Stimulated activated CD4-positive, alpha-beta T cell treated with anti-CD3 and anti-CD28 coated beads, Interleukin-2, amount 100 ng/mL, for 48 hours (primary cell): ENCODE data around the gene ABCA3.

ENCODE experiments used
- DNase-seq, 2 donors: peaks; one replicate each; pipeline ENCODE4 v3.0.0-alpha.2; 2020

ABCA3 gene

DNA sequence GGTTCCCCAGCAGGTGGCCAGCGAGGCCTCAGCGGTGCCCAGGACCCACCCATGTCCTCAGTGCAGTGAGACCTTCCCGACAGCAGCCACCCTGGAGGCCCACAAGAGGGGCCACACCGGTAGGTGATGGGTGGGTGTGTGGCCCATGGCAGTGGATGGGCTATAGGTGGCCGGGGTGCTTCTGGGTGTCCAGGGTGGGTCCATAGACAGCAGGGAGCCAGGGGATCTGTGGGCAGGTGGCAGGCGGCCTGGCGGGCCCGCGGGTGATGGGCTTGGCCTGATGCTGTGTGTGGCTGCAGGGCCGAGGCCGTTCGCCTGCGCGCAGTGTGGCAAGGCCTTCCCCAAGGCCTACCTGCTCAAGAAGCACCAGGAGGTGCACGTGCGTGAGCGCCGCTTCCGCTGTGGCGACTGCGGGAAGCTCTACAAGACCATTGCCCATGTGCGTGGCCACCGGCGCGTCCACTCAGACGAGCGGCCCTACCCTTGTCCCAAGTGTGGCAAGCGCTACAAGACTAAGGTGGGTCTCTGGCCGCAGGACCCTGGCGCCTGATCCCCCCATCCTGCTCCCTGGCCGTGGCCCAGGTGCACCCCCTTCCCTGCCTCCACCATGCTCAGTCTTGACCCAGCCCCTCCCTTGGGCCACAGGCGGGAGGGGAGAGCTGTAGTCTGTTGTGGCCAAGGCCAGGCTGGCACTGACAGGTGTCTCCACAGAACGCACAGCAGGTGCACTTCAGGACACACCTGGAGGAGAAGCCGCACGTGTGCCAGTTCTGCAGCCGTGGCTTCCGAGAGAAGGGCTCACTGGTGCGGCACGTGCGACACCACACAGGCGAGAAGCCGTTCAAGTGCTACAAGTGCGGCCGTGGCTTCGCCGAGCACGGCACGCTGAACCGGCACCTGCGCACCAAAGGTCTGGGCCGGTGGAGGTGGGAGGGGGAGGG, 106.4 kb downstream of the ABCA3 start:
- no peak for DNase-seq

DNA sequence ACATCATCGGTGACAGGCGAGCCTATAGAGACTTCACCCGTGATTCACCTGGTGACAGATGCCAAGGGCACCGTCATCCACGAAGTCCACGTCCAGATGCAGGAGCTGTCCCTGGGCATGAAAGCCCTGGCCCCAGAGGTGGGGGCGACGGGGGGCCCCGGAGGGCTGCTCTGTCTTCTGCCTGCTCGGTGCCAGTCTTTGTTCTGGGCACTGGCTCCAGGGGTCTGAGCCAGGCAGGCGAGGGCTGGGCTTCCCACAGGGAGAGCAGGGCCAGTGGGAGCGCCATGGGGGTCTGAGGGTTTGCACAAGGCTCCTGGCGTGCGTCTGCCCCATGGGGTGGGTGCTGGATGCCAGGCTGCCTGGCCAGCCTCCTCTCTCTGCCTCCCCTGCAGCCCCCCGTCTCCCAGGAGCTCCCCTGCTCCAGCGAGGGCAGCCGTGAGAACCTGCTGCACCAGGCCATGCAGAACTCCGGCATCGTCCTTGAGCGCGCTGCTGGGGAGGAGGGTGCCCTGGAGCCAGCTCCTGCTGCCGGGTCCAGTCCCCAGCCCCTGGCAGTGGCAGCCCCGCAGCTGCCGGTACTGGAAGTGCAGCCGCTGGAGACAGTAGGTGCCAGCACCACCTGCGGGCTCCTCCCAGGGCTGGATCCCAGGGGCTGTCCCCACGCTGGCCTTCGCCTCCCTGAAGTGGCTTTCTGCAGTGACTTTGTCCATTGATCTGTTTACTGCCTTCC, 107.3 kb downstream of the ABCA3 start:
- DNase-seq = no peak

DNA sequence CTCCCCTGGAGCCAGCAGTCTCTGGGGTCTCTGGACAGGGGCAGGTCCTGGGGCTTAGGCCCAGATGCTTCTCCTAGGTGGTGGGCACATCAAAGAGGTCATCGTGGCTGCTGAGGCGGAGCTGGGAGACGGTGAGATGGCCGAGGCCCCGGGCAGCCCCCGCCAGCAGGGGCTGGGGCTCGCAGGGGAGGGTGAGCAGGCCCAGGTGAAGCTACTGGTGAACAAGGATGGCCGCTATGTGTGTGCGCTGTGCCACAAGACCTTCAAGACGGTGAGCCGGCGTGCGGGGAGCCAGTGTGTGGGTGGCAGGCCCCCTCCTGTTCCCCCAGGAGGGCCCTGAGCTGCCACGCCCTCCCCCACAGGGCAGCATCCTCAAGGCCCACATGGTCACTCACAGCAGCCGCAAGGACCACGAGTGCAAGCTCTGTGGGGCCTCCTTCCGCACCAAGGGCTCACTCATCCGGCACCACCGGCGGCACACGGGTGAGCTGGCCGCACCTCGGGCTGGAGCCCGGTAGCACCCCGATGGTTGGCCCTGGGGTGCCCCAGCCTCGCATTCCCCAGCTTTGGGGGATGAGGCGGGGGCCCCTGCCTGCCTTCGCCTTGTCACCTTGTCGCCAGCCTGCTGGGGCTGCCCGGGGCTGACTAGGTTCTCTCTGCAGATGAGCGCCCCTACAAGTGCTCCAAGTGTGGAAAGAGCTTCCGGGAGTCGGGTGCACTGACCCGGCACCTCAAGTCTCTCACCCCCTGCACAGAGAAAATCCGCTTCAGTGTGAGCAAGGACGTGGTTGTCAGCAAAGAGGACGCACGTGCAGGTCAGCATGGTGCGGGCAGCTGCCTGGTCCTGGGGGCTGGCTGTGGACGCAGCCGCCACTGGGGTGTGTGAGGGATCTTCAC, 108.2 kb downstream of the ABCA3 start:
- no peak for DNase-seq

DNA sequence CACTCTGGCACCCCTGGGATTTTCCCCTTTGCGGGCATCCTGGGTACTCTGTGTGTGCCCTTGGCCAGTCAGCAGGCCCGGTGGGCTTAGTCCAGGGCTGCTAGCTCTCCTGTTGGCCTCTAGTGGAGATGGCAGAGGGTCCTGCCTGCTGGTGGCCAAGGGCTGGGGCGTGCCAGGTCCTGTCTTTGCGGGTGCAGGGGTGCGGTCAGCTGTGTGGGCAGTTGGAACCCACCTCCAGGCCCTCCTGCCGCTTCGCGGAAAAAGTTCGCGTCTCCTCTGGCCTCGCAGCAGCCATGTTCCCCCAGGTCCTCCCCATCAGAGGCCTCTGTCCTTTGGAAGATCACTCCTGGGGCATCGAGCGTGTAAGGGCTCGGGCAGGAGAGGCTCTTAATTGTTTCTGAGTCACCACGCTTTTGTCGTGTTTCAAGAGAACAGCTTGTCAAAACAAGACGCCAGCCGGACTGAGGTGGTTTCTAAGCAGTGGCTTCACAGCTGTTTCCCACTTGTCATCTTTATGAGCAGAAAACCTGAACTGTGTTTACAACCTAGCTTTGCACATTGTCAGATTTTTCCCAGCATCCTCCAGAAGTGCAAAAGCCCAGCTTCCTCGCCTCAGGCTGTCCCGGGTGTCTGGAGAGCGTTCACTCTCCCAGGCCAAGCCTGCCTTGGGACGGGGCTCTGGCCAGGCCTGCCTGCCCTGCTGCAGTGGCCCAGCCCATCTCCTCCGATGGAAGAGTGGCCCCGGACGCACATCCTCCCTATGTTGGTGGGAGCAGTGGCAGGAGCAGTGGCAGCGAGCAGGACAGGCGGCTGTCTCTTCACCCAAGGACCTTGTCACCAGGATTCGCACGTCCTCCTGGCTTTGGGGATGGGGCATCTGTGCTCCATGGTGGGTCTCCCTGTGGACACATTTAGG, 109.3 kb downstream of the ABCA3 start:
- no peak for DNase-seq

DNA sequence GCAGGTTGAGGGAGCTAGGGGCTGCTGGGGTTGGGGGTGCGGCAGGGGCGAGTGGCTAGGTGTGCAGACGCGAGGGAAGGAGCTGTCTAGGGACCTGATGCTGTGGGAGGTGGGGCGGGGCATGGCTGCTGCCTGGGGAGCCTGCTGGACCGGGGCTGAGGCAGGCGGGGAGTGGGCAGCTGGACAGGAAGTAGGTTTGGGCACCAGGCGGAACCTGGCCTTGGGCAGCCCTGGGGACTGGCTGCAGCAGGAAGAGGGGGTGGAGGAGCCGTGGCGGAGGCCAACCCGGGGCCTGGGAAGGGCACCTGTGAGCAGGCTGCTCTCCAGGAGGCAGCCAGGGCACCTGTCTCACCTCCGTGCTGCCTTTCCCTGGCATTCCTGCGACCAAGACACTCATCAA, 110.2 kb downstream of the ABCA3 start:
- DNase-seq = no peak

DNA sequence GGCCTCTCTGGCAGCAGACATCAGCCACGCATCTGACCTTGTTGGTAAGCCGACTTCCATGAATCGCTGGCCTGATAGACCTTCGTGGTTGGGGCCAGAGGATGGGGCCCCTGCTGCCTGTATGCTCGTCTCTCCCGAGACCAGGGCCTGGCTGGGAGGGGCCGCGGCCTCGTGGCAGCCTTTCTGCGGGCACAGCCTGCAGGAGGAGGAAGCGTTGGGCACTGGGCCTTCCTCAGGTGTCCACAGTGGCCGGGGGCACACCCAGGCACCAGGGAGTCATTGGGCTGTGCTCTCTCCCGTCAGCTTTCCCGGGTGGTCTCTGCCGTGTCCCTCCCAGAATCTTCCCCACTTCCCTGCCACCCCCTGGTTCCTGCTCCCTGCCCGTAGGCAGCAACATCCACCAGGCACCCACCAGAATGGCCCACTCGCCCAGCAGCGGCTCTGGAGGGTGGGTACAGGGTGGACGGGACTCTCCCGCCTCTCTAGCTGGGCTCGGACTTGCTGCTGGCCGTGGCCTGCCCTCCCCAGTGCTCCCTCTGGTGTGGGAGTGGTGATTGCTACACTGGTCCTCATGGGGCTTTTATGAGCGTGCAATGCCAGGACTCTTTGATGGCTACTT, 110.8 kb downstream of the ABCA3 start:
- no peak for DNase-seq

DNA sequence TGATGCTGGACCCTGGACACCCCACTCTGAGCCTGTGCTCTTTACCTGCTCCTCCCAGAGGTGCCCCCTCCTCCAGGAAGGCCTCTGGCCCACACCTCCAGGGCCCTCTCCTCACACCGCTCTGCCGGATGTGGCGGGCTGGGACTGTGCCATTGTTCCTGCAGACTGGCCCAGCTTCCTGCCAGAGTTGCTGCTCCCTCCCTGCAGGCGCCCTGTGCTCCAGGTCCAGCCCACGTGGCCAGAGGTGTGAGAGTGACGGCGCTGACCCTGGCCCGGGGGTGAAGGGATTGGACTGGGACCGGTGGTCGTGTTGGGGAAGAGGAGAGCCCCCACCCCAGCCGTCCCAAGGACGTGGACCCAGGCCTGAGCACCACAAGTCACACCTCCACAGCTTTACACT, 111.4 kb downstream of the ABCA3 start:
- no peak for DNase-seq

DNA sequence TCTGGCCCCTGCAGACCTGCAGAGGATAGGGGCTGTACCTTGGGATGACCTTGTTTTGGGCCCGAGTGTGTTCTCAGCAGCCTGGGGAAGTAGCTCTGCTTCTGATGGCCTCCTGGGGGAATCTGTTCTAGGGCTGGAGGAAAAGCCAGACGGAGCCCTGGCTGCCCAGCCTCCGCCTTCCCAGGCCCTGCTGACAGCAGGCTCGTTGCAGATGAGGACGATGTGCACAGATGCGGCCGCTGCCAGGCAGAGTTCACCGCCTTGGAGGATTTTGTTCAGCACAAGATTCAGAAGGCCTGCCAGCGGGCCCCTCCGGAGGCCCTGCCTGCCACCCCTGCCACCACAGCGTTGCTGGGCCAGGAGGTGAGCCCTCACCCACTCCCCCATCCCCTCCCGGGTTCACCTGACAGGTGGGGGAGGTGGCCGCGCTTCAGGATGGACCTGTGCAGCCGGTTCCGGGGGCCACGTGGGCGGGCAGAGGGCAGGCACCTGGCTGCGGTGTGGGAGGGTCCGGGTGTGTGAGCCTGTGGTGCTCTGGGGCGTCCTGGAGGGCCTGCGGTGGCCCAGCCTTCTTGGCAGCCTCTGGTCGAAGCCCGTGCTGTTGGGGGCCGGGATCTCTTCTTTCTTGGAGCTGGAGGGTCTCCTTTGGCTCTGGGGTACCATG, 112.2 kb downstream of the ABCA3 start:
- DNase-seq = no peak

DNA sequence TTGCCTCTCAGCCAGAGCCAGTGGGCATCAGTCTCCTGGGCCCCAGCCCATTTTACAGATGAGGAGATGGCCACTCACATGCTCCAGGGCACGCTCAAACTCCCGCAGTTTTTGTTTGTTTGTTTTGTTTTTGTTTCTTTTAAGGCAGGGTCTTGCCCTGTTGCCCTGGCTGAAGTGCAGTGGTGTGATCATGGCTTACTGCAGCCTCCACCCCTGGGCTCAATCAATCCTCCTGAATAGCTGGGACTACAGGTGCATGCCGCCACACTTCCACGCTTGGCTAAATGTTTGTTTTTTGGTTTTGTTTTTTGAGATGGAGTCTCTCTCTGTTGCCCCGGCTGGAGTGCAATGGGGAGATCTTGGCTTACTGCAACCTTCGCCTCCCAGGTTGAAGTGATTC, 113.6 kb downstream of the ABCA3 start:
- no peak for DNase-seq

DNA sequence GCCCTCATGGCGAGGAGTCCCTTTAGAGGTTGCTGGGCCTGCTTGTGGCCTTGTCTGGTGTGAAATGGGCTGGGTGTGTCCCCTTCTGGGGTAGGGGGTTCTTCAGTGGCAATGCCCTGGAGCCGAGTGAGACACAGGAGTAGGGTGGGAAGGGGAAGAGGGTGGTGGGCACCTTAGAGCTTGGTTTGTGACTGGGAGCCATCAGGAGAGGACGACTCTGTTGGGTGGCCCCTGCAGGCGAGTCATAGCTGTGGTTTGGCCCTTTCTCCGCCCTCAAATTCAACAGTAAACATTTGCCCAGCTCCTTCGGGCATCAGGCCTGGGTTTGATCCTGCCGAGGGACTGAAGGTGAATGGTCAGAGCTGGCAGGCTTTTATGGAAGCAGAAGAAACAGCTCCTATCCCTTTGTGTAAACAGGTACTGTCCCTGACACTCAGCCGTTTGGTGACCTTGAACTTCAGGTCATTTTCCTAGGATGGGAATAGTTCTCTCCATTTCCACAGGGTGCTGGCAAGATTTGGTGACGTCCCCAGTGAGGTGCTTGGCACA, 114.2 kb downstream of the ABCA3 start:
- DNase-seq = no peak
